DND-41 (cell line): ENCODE data around the gene SGCD.

ENCODE experiments used
- ATAC-seq: fragments of 200-7000 bp; cut with Tn5 transposase; 3 replicates; pipeline ENCODE4 v1.9.1; 2021; ENCODE audit warnings: low read depth; ENCODE audit not compliant: insufficient read depth
- DNase-seq: peaks from one replicate; pipeline ENCODE4 v3.0.0-alpha.2; 2020
- H2AFZ ChIP-seq: 2 replicates; pipeline ENCODE4 v1.6.0; 2012; ENCODE audit warnings: low read depth, low read length
- H3K27ac ChIP-seq: 2 replicates; pipeline ENCODE4 v1.5.1; 2012; ENCODE audit warnings: low read length, inconsistent platforms
- H3K27me3 ChIP-seq: fragments of 200-600 bp; sonication (generic); 2 replicates; pipeline ENCODE4 v1.6.0; 2012; ENCODE audit warnings: low read length, mild to moderate bottlenecking, inconsistent platforms; ENCODE audit not compliant: insufficient read depth, poor library complexity
- H3K36me3 ChIP-seq: 2 replicates; pipeline ENCODE4 v1.5.1; 2012; ENCODE audit warnings: low read length, inconsistent platforms; ENCODE audit not compliant: insufficient read depth
- H3K4me1 ChIP-seq: 2 replicates; pipeline ENCODE4 v1.5.1; 2012; ENCODE audit warnings: mild to moderate bottlenecking, low read length; ENCODE audit not compliant: insufficient read depth
- H3K4me2 ChIP-seq: 2 replicates; pipeline ENCODE4 v1.6.0; 2012; ENCODE audit warnings: mild to moderate bottlenecking, moderate library complexity, low read length, inconsistent platforms; ENCODE audit not compliant: insufficient read depth
- H3K4me3 ChIP-seq, 2 experiments: fragments of 200-600 bp in 1 of 2; shearing (Covaris generic) in 1 of 2; 2 replicates each; pipeline ENCODE4 v1.5.1; 2012 to 2016; ENCODE audit warnings: inconsistent platforms in 2 of 2, low read length in 2 of 2, mild to moderate bottlenecking in 2 of 2, low read depth in 1 of 2, moderate library complexity in 1 of 2
- H3K79me2 ChIP-seq: 2 replicates; pipeline ENCODE4 v1.6.0; 2012; ENCODE audit warnings: low read length, inconsistent platforms; ENCODE audit not compliant: insufficient read depth
- H3K9ac ChIP-seq: 2 replicates; pipeline ENCODE4 v1.6.0; 2012; ENCODE audit warnings: low read depth, mild to moderate bottlenecking, inconsistent platforms, low read length, moderate library complexity
- H3K9me3 ChIP-seq: 2 replicates; pipeline ENCODE4 v1.5.1; 2012; ENCODE audit warnings: low read length, moderate library complexity, mild to moderate bottlenecking, inconsistent platforms; ENCODE audit not compliant: insufficient read depth, severe bottlenecking
- H4K20me1 ChIP-seq: 2 replicates; pipeline ENCODE4 v1.6.0; 2012; ENCODE audit warnings: low read length; ENCODE audit not compliant: insufficient read depth
- CTCF ChIP-seq: IDR thresholded peaks from 2 replicates; pipeline ENCODE4 v1.5.1; 2012; ENCODE audit warnings: borderline replicate concordance, low read length, moderate library complexity, mild to moderate bottlenecking; ENCODE audit not compliant: poor library complexity, severe bottlenecking; ENCODE audit errors: extremely low read depth
- EZH2 ChIP-seq: IDR thresholded peaks from 3 replicates; pipeline ENCODE4 v1.6.1; 2012; ENCODE audit warnings: borderline replicate concordance, low read depth, mild to moderate bottlenecking, moderate library complexity, low read length, inconsistent platforms; ENCODE audit not compliant: severe bottlenecking

The SGCD gene

GRCh38 chr5:156330141-156330870 is 3.3 kb downstream of the SGCD start:
- no peaks in the 10 kb centered on the region for H3K4me1 ChIP-seq
- H3K4me2 ChIP-seq, result no peak overlapping the region
- no peaks in the 10 kb centered on the region for H3K9me3 ChIP-seq
- H3K79me2 ChIP-seq, result no peaks in the 10 kb centered on the region
- no peak for DNase-seq
- H3K27ac ChIP-seq, result no peak overlapping the region
- peaks cover 1% of the 10 kb centered on the region for H3K27me3 ChIP-seq
- TF ChIP-seq EZH2 (no peak), CTCF (no peak)
- ATAC-seq, result no peak
- H3K9ac ChIP-seq, result no peak overlapping the region
- no peak overlapping the region for H3K4me3 ChIP-seq
- no peaks in the 10 kb centered on the region for H3K36me3 ChIP-seq
- H4K20me1 ChIP-seq, result no peaks in the 10 kb centered on the region
- H2AFZ ChIP-seq, result no peak overlapping the region

- Histone ChIP-seq H4K20me1 (no peaks in the 10 kb centered on the region), H3K9me3 (no peaks in the 10 kb centered on the region), H3K4me1 (no peaks in the 10 kb centered on the region), H3K36me3 (no peaks in the 10 kb centered on the region), H3K27me3 (no peaks in the 10 kb centered on the region), H3K4me2 (no peak overlapping the region), H2AFZ (no peak overlapping the region), H3K27ac (no peak overlapping the region), H3K9ac (no peak overlapping the region), H3K79me2 (no peaks in the 10 kb centered on the region), H3K4me3 (no peak overlapping the region)
- DNase-seq (no peak), ATAC-seq (no peak)
- TF ChIP-seq CTCF (no peak), EZH2 (no peak)
These were observed 4.2 kb downstream of the SGCD start for GRCh38 chr5:156331181-156331580.

- H3K4me2 ChIP-seq, result no peak overlapping the region
- no peak overlapping the region for H3K4me3 ChIP-seq
- H4K20me1 ChIP-seq, result no peaks in the 10 kb centered on the region
- no peaks in the 10 kb centered on the region for H3K36me3 ChIP-seq
- no peak overlapping the region for H3K9ac ChIP-seq
- ATAC-seq (no peak), DNase-seq (no peak)
- H3K79me2 ChIP-seq, result no peaks in the 10 kb centered on the region
- H3K27me3 ChIP-seq, result no peaks in the 10 kb centered on the region
- H3K9me3 ChIP-seq, result no peaks in the 10 kb centered on the region
- TF ChIP-seq CTCF, result no peak
- TF ChIP-seq EZH2, result no peak
- H3K27ac ChIP-seq, result no peak overlapping the region
- no peak overlapping the region for H2AFZ ChIP-seq
- H3K4me1 ChIP-seq, result no peaks in the 10 kb centered on the region
These were observed 4.9 kb downstream of the SGCD start for GRCh38 chr5:156331845-156332244.
